GM23338 (cell line): Measurements from ENCODE around the gene LAYN. TPM values are rescaled to one million over a fixed set of nuclear protein-coding genes. Genes with fewer than 3 reads are reported as not detected.

Source experiments
- ATAC-seq: fragments of 200-7000 bp; cut with Tn5 transposase; 3 replicates; pipeline ENCODE4 v1.9.1; 2020
- DNase-seq: peaks from one replicate; pipeline ENCODE4 v3.0.0-alpha.2; 2015; ENCODE audit warnings: low spot score
- H2AFZ ChIP-seq: fragments of 200-600 bp; sonication (generic); 2 replicates; pipeline ENCODE4 v1.8.0; 2016; ENCODE audit warnings: antibody characterized with exemption, mild to moderate bottlenecking, moderate library complexity
- H3F3A ChIP-seq: fragments of 200-600 bp; sonication (generic); replicated peaks from 2 replicates; pipeline ENCODE4 v1.8.0; 2017; ENCODE audit warnings: antibody characterized with exemption, mixed run types, low read depth
- H3K27ac ChIP-seq: fragments of 200-600 bp; sonication (generic); 2 replicates; pipeline ENCODE4 v1.6.1; 2016; ENCODE audit warnings: low read depth
- H3K27me3 ChIP-seq: fragments of 200-600 bp; sonication (generic); 2 replicates; pipeline ENCODE4 v1.8.0; 2016; ENCODE audit warnings: mild to moderate bottlenecking, mixed run types, moderate library complexity; ENCODE audit not compliant: insufficient read depth
- H3K36me3 ChIP-seq: fragments of 200-600 bp; sonication (generic); 2 replicates; pipeline ENCODE4 v1.8.0; 2016; ENCODE audit warnings: mild to moderate bottlenecking; ENCODE audit not compliant: insufficient read depth
- H3K4me1 ChIP-seq: fragments of 200-600 bp; sonication (generic); 2 replicates; pipeline ENCODE4 v1.8.0; 2016; ENCODE audit warnings: mild to moderate bottlenecking, moderate library complexity; ENCODE audit not compliant: insufficient read depth
- H3K4me2 ChIP-seq: fragments of 200-600 bp; sonication (generic); 2 replicates; pipeline ENCODE4 v1.7.1; 2017; ENCODE audit warnings: mixed run types
- H3K4me3 ChIP-seq: fragments of 200-600 bp; sonication (generic); 2 replicates; pipeline ENCODE4 v1.6.1; 2016; ENCODE audit warnings: mixed run types
- H3K79me2 ChIP-seq: fragments of 200-600 bp; sonication (generic); replicated peaks from 2 replicates; pipeline ENCODE4 v1.8.0; 2017; ENCODE audit warnings: mild to moderate bottlenecking; ENCODE audit not compliant: insufficient read depth
- H3K9me2 ChIP-seq: fragments of 200-600 bp; sonication (generic); 2 replicates; pipeline ENCODE4 v1.8.0; 2017; ENCODE audit not compliant: insufficient read depth
- H4K20me1 ChIP-seq: fragments of 200-600 bp; sonication (generic); replicated peaks from 2 replicates; pipeline ENCODE4 v1.8.0; 2017; ENCODE audit warnings: mild to moderate bottlenecking; ENCODE audit not compliant: insufficient read depth
- H3K27ac Mint-ChIP-seq: 2 replicates; pipeline ENCODE4 v1.8.0; 2020; ENCODE audit warnings: inconsistent platforms, mild to moderate bottlenecking, moderate library complexity, mixed read lengths
- H3K27me3 Mint-ChIP-seq: 3 replicates; pipeline ENCODE4 v1.8.0; 2022; ENCODE audit warnings: low read depth, mild to moderate bottlenecking, moderate library complexity, mixed read lengths, inconsistent platforms; ENCODE audit not compliant: insufficient read depth, poor library complexity
- H3K36me3 Mint-ChIP-seq: 3 replicates; pipeline ENCODE4 v1.8.0; 2021; ENCODE audit warnings: low read depth, mild to moderate bottlenecking, inconsistent platforms, moderate library complexity, mixed read lengths
- H3K4me1 Mint-ChIP-seq: 3 replicates; pipeline ENCODE4 v1.8.0; 2020; ENCODE audit warnings: mild to moderate bottlenecking, inconsistent platforms, mixed read lengths
- H3K4me3 Mint-ChIP-seq: 3 replicates; pipeline ENCODE4 v1.8.0; 2021; ENCODE audit warnings: moderate library complexity, mild to moderate bottlenecking, inconsistent platforms, mixed read lengths
- H3K9me3 Mint-ChIP-seq: 3 replicates; pipeline ENCODE4 v1.8.0; 2020; ENCODE audit warnings: moderate library complexity, mild to moderate bottlenecking, inconsistent platforms, mixed read lengths
- CREB1 ChIP-seq: fragments of 250-450 bp; sonication (Bioruptor Pico); IDR thresholded peaks from 2 replicates; pipeline ENCODE4 v1.5.0; 2020; ENCODE audit warnings: low read depth, mild to moderate bottlenecking, moderate library complexity
- CTCF ChIP-seq, 2 experiments: fragments of 200-600 bp in 1 of 2; sonication (generic) in 1 of 2; conservative IDR thresholded peaks; 2 replicates each; pipeline versions ENCODE4 v1.5.1 to v1.6.1; 2016 to 2017; ENCODE audit warnings: antibody characterized with exemption in 2 of 2, low read depth in 2 of 2, mild to moderate bottlenecking in 2 of 2, moderate library complexity in 1 of 2
- ETS1 ChIP-seq: IDR thresholded peaks from 2 replicates; pipeline ENCODE4 v1.6.1; 2016; ENCODE audit warnings: antibody characterized with exemption
- EZH2 ChIP-seq: fragments of 200-600 bp; sonication (generic); IDR thresholded peaks from one replicate; pipeline ENCODE4 v1.8.0; 2017; ENCODE audit warnings: antibody characterized with exemption, mild to moderate bottlenecking, low read depth; ENCODE audit not compliant: unreplicated experiment
- EZH2phosphoT487 ChIP-seq: fragments of 200-600 bp; sonication (generic); IDR thresholded peaks from one replicate; pipeline ENCODE4 v1.8.1; 2018; ENCODE audit warnings: antibody characterized with exemption; ENCODE audit not compliant: unreplicated experiment
- JUNB ChIP-seq: IDR thresholded peaks from one replicate; pipeline ENCODE4 v1.6.1; 2016; ENCODE audit warnings: antibody characterized with exemption; ENCODE audit not compliant: unreplicated experiment
- NANOG ChIP-seq: IDR thresholded peaks from 2 replicates; pipeline ENCODE4 v1.6.1; 2016; ENCODE audit warnings: antibody characterized with exemption, borderline replicate concordance
- POLR2AphosphoS5 ChIP-seq: IDR thresholded peaks from 2 replicates; pipeline ENCODE4 v1.6.1; 2016; ENCODE audit warnings: antibody characterized with exemption, low read depth
- REST ChIP-seq: IDR thresholded peaks from one replicate; pipeline ENCODE4 v1.6.1; 2018; ENCODE audit warnings: antibody characterized with exemption; ENCODE audit not compliant: unreplicated experiment
- STAT1 ChIP-seq: IDR thresholded peaks from one replicate; pipeline ENCODE4 v1.6.1; 2016; ENCODE audit warnings: antibody characterized with exemption; ENCODE audit not compliant: unreplicated experiment
- ZNF114 ChIP-seq: fragments of 250-450 bp; sonication (Bioruptor Pico); IDR thresholded peaks from 2 replicates; pipeline ENCODE4 v1.5.0; 2020; ENCODE audit warnings: mild to moderate bottlenecking, moderate library complexity
- ZNF331 ChIP-seq: fragments of 250-450 bp; sonication (Bioruptor Pico); IDR thresholded peaks from 2 replicates; pipeline ENCODE4 v1.5.0; 2020; ENCODE audit warnings: low read depth, mild to moderate bottlenecking, moderate library complexity
- ZNF462 ChIP-seq: fragments of 250-450 bp; sonication (Bioruptor Pico); IDR thresholded peaks from 2 replicates; pipeline ENCODE4 v1.5.0; 2020; ENCODE audit warnings: mild to moderate bottlenecking, moderate library complexity
- polyA plus RNA-seq: library from polyadenylated mRNA; unstranded; fragments of >200 nt; fragmentation: Nextera tagmentation; extraction: Ambion mirVana; gene quantifications from 2 replicates; pipeline ENCODE4 v1.2.1, GENCODE V29; 2016
- total RNA-seq: library from RNA; depleted of rRNA; stranded (reverse); fragments of >200 nt; shearing (Covaris generic); gene quantifications from 2 replicates; pipeline ENCODE4 v1.2.3, GENCODE V29; 2014

LAYN gene
- total and polyA plus RNA-seq, 2 experiments from 2014 or later = 6.8 to 7.9 TPM

GRCh38 chr11:111591187-111591960 lies 50.9 kb downstream of the LAYN start:
- no peaks in the 10 kb centered on the region for H3K79me2 ChIP-seq
- H3K4me1 ChIP-seq = no peaks in the 10 kb centered on the region
- peak overlapping the region; percentile 59; the same call in 1 of the 2 replicates for H2AFZ ChIP-seq
- H3K27ac ChIP-seq = no peak overlapping the region
- no peak overlapping the region for H3K4me3 ChIP-seq
- H3K27me3 ChIP-seq = no peaks in the 10 kb centered on the region
- no peak overlapping the region for H3K4me3 Mint-ChIP-seq
- no peaks in the 10 kb centered on the region for H3K36me3 ChIP-seq
- no peaks in the 10 kb centered on the region for H3K9me2 ChIP-seq
- TF ChIP-seq EZH2 (no peak), REST (no peak), ZNF462 (CRISPR knock-in tag) (no peak), CTCF (conservative IDR thresholded peaks at IDR 0.05; ENCODE audit: low read depth in 2 of 2) (no peak), POLR2AphosphoS5 (no peak), EZH2phosphoT487 (no peak), ETS1 (no peak), STAT1 (no peak), ZNF331 (CRISPR knock-in tag) (no peak), CREB1 (no peak), ZNF114 (no peak), NANOG (no peak), JUNB (no peak)
- H3K27ac Mint-ChIP-seq = no peak overlapping the region
- no peaks in the 10 kb centered on the region for H3K4me1 Mint-ChIP-seq
- H3K27me3 Mint-ChIP-seq = no peaks in the 10 kb centered on the region
- ATAC-seq = no peak
- no peaks in the 10 kb centered on the region for H3F3A ChIP-seq
- no peaks in the 10 kb centered on the region for H4K20me1 ChIP-seq
- H3K4me2 ChIP-seq = no peak overlapping the region
- H3K36me3 Mint-ChIP-seq = no peaks in the 10 kb centered on the region
- H3K9me3 Mint-ChIP-seq = no peaks in the 10 kb centered on the region; the same call in 2 of the 3 replicates
- DNase-seq = no peak
